Measurements from ENCODE around the gene CPXM1.

The CPXM1 gene

DNA sequence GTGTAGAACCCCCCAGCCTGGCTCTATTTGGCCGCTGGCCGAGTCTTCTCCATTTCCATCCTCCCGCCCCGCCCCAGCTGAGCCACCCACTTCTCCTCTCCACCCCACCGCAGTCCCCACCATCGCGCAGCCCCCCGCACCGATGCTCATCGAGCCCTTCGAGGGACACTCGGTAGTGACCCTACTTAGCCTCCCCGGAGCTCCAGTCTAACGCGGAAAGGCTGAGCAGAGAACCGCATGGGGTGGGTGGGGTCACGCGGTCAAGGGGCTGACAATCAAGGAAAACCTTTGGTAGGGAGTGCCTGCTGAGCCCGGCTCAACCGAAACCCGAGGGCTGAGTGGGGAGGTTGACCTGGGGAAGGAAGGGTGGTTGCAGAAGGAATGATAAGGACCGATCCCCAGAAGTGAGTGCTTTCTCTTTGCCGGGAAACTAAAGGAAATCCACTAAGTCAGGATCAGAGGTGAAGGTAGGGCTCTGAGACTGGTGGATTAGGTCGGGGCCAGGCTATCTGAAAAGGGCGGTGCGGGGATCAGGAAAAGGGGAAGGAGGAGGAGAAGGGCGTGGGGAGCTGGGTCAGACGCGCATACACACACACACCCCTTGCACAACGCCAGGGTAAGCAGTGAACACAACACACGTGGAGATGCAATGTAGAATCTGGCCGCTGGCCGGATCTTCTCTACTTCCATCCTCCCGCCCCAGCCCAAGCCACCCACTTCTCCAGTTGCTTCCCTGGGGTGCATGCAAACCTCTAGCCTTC, 49.8 kb downstream of the CPXM1 start:
- DNase-seq (ENCODE audit: extremely low read depth in 1 of 2, low read depth in 1 of 2) = no peak

DNA sequence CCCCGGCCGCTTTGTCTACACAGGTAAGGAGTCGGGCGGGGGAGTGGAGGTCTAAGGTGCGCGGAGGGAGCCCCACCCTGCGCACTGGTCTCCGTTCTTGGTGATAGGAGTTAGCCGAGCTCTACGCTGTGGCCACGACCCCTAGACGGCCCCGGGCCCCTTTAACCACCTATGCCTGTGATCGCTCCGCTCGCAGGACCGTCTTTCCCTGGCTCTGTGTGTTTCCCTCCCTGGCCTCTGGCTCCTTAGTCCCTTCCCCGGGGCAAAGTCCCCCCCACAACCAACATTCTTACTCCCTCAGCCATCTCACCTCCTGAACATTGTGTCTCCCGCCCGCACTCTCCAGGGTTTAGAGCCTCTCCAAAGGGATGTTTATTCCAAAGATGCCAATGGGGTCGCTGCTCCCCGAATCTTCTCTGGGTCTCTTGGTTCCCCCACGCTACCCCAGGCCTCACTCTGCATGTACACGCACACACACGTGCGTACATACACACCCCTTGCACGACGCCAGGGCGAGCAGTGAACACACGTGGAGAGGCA, 50.4 kb downstream of the CPXM1 start:
- DNase-seq (ENCODE audit: extremely low read depth in 1 of 2, low read depth in 1 of 2) = no peak

DNA sequence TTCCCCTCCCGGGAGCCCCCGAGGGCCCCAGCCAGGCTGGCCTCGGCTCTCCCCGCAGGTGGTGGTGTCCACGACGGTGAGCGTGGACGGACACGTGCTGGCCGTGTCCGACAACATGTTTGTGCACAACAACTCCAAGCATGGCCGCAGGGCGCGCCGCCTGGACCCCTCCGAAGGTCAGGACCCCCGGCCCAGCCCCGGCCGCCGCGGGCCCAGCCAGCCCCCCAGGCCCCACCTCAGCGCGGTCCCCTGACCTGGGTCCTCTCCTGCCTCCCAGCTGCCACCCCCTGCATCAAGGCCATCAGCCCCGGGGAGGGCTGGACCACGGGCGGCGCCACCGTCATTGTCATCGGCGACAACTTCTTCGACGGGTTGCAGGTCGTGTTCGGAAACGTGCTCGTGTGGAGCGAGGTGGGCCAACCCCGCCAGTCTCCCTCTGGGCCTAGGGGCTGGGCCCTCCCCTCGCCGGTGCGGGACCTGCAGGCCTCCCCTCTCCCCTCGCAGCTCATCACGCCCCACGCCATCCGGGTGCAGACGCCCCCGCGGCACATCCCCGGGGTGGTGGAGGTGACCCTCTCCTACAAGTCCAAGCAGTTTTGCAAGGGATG, 51.0 kb downstream of the CPXM1 start:
- DNase-seq (ENCODE audit: extremely low read depth in 1 of 2, low read depth in 1 of 2) = no peak

DNA sequence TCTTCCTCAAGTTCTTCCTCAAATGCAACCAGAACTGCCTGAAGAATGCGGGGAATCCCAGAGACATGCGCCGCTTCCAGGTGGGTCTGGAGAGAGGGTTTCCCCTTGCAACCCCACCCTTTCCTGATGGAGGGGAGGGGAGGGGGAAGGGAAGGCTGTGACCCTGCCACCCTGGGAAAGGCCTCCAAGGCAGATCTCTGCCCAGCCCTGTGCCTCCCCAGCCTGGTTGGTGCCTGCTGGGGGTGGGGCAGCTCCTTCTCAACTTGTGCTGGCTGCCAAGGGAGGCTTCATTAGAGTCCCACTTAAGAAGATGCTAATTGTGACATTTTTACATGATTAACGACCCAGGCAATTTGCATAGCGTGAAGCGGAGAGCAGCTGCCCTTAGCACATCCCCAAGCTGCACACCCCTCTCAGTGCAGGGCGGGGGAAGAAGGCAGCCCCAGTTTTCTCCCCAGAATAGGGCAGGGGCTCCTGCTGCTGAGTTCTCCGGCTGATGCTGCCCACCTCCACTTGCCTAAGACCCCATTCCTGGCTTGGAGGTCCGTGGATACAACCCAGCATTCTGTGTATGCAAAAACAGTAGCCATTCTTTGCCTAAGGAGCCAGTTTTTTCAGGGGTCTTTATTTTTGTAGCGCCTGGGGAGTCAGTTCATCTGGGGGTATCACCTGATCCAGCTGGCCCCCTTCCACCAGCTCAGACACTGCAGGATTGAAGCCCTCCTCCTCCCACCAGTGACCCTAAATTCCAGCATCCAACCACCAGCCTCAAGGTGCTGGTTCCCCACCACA, 51.7 kb downstream of the CPXM1 start:
- no peak for DNase-seq (ENCODE audit: extremely low read depth in 1 of 2, low read depth in 1 of 2)

DNA sequence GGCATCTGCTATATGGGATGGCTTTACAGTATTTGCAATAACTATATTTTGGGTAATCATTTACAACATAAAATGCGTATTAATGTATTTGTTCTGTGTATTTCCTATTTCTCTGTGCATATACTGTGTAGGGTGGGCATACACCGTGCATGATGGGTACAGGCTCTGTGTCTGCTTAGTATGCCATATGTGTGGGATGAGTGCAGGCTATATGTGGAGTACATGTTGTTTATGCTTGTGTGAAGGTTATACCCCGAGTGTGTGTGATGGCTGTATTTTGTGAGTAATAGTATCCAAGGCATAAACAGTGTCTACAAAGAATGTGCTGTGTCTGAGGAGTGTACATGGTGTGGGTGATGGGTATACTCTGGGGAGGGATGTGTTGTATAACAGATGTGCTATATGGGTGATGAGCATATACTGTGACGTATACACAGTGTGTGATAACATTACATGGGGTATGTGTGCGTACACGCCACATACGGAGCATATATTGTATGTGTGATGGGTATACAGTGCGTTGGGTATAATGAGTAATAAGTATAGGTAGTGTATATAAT, 52.7 kb downstream of the CPXM1 start:
- no peak for DNase-seq (ENCODE audit: extremely low read depth in 1 of 2, low read depth in 1 of 2)

DNA sequence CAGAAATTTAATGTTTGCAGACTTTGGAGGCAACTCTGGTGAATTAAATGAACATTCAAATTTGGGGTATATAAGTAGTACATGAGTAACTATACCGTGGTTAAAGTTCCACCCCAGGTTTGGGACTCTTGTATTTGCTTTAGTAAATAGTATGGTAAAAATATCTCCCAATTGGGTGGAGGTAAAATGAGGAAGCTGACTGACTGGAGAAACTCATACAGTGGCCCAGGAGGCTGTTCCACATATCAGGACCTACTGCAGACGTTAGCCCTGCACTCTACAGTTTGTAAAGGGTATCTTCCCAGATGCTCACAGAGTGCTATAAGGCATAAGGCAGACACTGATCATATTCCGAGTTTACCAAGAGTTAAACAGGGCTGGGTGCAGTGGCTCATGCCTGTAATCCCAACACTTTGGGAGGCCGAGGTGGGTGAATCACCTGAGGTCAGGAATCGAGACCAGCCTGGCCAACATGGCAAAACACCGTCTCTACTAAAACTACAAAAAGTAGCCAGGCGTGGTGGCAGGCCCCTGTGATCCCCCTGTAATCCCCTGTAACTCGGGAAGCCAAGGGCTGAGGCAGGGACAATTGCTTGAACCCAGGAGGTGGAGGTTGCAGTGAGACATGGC, 53.7 kb downstream of the CPXM1 start:
- DNase-seq (ENCODE audit: extremely low read depth in 1 of 2, low read depth in 1 of 2) = no peak

DNA sequence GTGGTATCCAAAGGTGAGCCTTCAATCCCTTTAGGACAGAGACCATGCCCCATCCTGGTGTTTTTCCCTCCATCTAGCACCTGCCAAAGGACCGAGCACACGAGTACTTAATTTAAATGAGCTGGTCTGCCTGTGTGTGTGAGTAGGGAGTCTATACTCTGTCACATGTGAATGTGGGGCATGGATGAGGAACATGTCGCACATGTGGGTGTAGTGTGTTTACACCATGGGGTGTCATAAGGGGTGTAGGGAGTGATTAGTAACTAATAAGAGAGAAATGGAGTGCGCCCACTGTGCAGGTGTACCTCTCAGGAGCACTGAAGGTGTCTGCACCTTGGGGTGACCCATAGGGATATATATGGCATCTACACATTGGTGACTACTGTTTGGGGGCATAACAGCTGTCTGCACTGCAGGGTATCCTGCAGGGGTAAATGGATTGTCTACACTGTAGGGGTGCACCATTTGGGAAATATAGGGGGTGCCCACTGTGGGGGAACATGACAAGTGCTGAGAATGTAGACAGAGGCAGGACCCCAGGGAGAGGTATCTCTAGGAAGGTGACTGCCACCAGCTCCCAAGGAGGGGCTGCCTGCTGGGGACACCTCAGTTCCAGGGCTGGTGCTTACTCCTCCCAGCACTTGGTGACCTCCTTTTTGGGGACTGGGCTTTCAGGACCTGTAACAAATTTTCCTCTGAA, 54.3 kb downstream of the CPXM1 start:
- no peak for DNase-seq (ENCODE audit: extremely low read depth in 1 of 2, low read depth in 1 of 2)

DNA sequence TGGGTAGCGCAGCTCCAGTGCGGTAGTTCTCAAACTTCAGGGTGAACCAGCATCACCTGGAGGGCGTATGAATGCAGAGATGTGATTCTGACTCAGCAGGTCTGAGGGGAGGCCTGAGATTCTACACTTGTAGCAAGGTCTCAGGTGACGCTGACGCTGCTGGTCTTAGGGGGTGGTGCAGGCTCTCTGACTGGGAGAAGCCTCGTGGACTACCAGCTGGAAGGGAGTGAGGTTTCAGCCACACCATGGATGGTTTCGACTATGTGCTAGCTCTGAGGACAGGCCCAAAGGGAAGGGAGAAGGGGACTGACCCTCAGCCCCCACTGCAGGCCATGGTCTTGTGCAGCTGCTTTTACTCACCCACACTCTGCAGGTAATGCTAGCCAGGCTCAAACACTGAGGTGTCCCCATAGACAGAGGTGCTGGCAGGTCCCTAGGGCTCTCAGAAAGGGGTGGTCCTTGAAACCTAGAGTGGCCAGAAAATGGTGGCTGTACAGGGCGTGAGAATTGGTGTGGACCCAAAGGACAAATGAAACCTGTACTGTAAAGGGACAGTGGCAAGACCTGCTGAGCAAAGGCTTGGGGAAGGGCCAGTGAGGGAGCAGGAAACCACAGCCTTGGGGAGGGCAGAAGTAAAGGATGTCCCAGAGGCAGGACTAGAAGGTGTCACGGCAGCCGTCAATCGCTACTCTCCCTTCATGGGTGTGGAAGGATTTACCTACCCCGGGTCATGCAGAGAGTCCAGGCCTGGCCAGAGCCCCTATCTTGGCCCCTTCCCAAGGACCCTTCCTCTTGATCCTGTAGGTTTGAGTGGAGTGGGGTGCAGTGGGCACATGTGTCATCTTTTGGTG, 55.1 kb downstream of the CPXM1 start:
- no peak for DNase-seq (ENCODE audit: extremely low read depth in 1 of 2, low read depth in 1 of 2)

All from activated CD8-positive, alpha-beta memory T cell treated with anti-CD3 and anti-CD28 coated beads for 1 hour (primary cell).